Measurements from ENCODE around the gene MCAM.

MCAM gene

GRCh38 chr11:119316729-119317591 lies at the start of gene MCAM:
Gene MCAM, minus strand, starts transcription at chr11:119317130. Its CDS starts 29 bp downstream, at chr11:119317101.
- in situ Hi-C loops (cut with HindIII; ENCODE audit: low pct_unique_long_range_greater_than_20kb, low sequenced_read_pairs), result no loop called here
- no peak for DNase-seq (ENCODE audit: low read depth in 1 of 2, low spot score in 1 of 2)
- no peak for TF ChIP-seq JUND (IDR thresholded peaks at IDR 0.05; ENCODE audit: low read depth)

GRCh38 chr11:119365071-119365591 lies 48.2 kb upstream of the MCAM start:
- no peak for TF ChIP-seq JUND (IDR thresholded peaks at IDR 0.05; ENCODE audit: low read depth)
- in situ Hi-C loops (cut with HindIII; ENCODE audit: low pct_unique_long_range_greater_than_20kb, low sequenced_read_pairs), result no loop called here
- DNase-seq (ENCODE audit: low read depth in 1 of 2, low spot score in 1 of 2), result no peak

GRCh38 chr11:119363851-119364590 lies 47.1 kb upstream of the MCAM start:
- no peak for TF ChIP-seq JUND (IDR thresholded peaks at IDR 0.05; ENCODE audit: low read depth)
- in situ Hi-C loops (cut with HindIII; ENCODE audit: low pct_unique_long_range_greater_than_20kb, low sequenced_read_pairs), result no loop called here
- peak; percentile 74 to 77 for DNase-seq (ENCODE audit: low read depth in 1 of 2, low spot score in 1 of 2)

- no peak for DNase-seq (ENCODE audit: low read depth in 1 of 2, low spot score in 1 of 2)
- in situ Hi-C loops (cut with HindIII; ENCODE audit: low pct_unique_long_range_greater_than_20kb, low sequenced_read_pairs), result no loop called here
- no peak for TF ChIP-seq JUND (IDR thresholded peaks at IDR 0.05; ENCODE audit: low read depth)
Observed at GRCh38 chr11:119363081-119363850, 46.3 kb upstream of the MCAM start.

- no peak for DNase-seq (ENCODE audit: low read depth in 1 of 2, low spot score in 1 of 2)
- in situ Hi-C loops (cut with HindIII; ENCODE audit: low pct_unique_long_range_greater_than_20kb, low sequenced_read_pairs), result no loop called here
- TF ChIP-seq JUND (IDR thresholded peaks at IDR 0.05; ENCODE audit: low read depth), result no peak
Observed at GRCh38 chr11:119362741-119363080, 45.8 kb upstream of the MCAM start.

- no peak for DNase-seq (ENCODE audit: low read depth in 1 of 2, low spot score in 1 of 2)
- in situ Hi-C loops (cut with HindIII; ENCODE audit: low pct_unique_long_range_greater_than_20kb, low sequenced_read_pairs), result no loop called here
- TF ChIP-seq JUND (IDR thresholded peaks at IDR 0.05; ENCODE audit: low read depth), result no peak
Observed at GRCh38 chr11:119361941-119362725, 45.2 kb upstream of the MCAM start.

- in situ Hi-C loops (cut with HindIII; ENCODE audit: low pct_unique_long_range_greater_than_20kb, low sequenced_read_pairs), result no loop called here
- no peak; the same call in 1 of the 2 replicates for TF ChIP-seq JUND (IDR thresholded peaks at IDR 0.05; ENCODE audit: low read depth)
- peak; percentile 73 to 97 for DNase-seq (ENCODE audit: low read depth in 1 of 2, low spot score in 1 of 2)
Observed at GRCh38 chr11:119361056-119361787, 44.3 kb upstream of the MCAM start.

GRCh38 chr11:119359365-119360214 lies 42.7 kb upstream of the MCAM start:
- DNase-seq (ENCODE audit: low read depth in 1 of 2, low spot score in 1 of 2), result no peak
- in situ Hi-C loops (cut with HindIII; ENCODE audit: low pct_unique_long_range_greater_than_20kb, low sequenced_read_pairs), result no loop called here
- TF ChIP-seq JUND (IDR thresholded peaks at IDR 0.05; ENCODE audit: low read depth), result no peak

- in situ Hi-C loops (cut with HindIII; ENCODE audit: low pct_unique_long_range_greater_than_20kb, low sequenced_read_pairs), result no loop called here
- TF ChIP-seq JUND (IDR thresholded peaks at IDR 0.05; ENCODE audit: low read depth), result no peak
- DNase-seq (ENCODE audit: low read depth in 1 of 2, low spot score in 1 of 2), result no peak
Observed at GRCh38 chr11:119357074-119357473, 40.1 kb upstream of the MCAM start.

- DNase-seq (ENCODE audit: low read depth in 1 of 2, low spot score in 1 of 2), result peak; percentile 86 to 89
- TF ChIP-seq JUND (IDR thresholded peaks at IDR 0.05; ENCODE audit: low read depth), result no peak
- in situ Hi-C loops (cut with HindIII; ENCODE audit: low pct_unique_long_range_greater_than_20kb, low sequenced_read_pairs), result no loop called here
Observed at GRCh38 chr11:119356349-119357031, 39.6 kb upstream of the MCAM start.
